Smooth muscle cell (in vitro differentiated cells): Measurements from ENCODE around the gene YARS2. TPM values are rescaled to one million over a fixed set of nuclear protein-coding genes. Genes with fewer than 3 reads are reported as not detected.
"Not testable (repeated sequence)": the region's sequence is repeated elsewhere in the genome, so short reads cannot be mapped to it uniquely, and the experiment has no call there.

Experiments used
- DNase-seq: peaks from one replicate; lab custom pipeline; 2025; ENCODE audit not compliant: unreplicated experiment; lab: John Stamatoyannopoulos, UW
- H2AFZ ChIP-seq: fragments of 200-600 bp; sonication (generic); 2 replicates; pipeline ENCODE4 v1.6.0; 2016; ENCODE audit warnings: antibody characterized with exemption, low read depth, mild to moderate bottlenecking
- H3F3A ChIP-seq: fragments of 200-600 bp; sonication (generic); 2 replicates; pipeline ENCODE4 v1.6.0; 2017; ENCODE audit warnings: antibody characterized with exemption, low read depth
- H3K27ac ChIP-seq: fragments of 200-600 bp; sonication (generic); 2 replicates; pipeline ENCODE4 v1.5.1; 2016; ENCODE audit warnings: low read depth, mild to moderate bottlenecking
- H3K27me3 ChIP-seq: fragments of 200-600 bp; sonication (generic); 2 replicates; pipeline ENCODE4 v1.6.1; 2016; ENCODE audit warnings: low read depth, mild to moderate bottlenecking
- H3K36me3 ChIP-seq: fragments of 200-600 bp; sonication (generic); 2 replicates; pipeline ENCODE4 v1.5.1; 2016; ENCODE audit warnings: low read depth
- H3K4me1 ChIP-seq: fragments of 200-600 bp; sonication (generic); 2 replicates; pipeline ENCODE4 v1.5.1; 2016; ENCODE audit warnings: low read depth
- H3K4me2 ChIP-seq: fragments of 200-600 bp; sonication (generic); 2 replicates; pipeline ENCODE4 v1.6.0; 2016; ENCODE audit warnings: mild to moderate bottlenecking
- H3K4me3 ChIP-seq: fragments of 200-600 bp; sonication (generic); 2 replicates; pipeline ENCODE4 v1.5.1; 2016; ENCODE audit warnings: mild to moderate bottlenecking
- H3K79me2 ChIP-seq: fragments of 200-600 bp; sonication (generic); 2 replicates; pipeline ENCODE4 v1.6.0; 2016; ENCODE audit warnings: low read depth, mild to moderate bottlenecking
- H3K9ac ChIP-seq: fragments of 200-600 bp; sonication (generic); 2 replicates; pipeline ENCODE4 v1.6.0; 2016; ENCODE audit warnings: low read depth
- H3K9me3 ChIP-seq: fragments of 200-600 bp; sonication (generic); replicated peaks from 2 replicates; pipeline ENCODE4 v1.5.1; 2016; ENCODE audit warnings: low read depth
- H4K20me1 ChIP-seq: fragments of 200-600 bp; sonication (generic); 2 replicates; pipeline ENCODE4 v1.6.0; 2016; ENCODE audit warnings: low read depth
- CTCF ChIP-seq: fragments of 200-600 bp; sonication (generic); IDR thresholded peaks from 2 replicates; pipeline ENCODE4 v1.5.1; 2017; ENCODE audit warnings: borderline replicate concordance, mild to moderate bottlenecking, antibody characterized with exemption; ENCODE audit not compliant: insufficient read depth, poor library complexity, severe bottlenecking
- WGBS: methylation state at CpG from one replicate; pipeline ENCODE4 v1.1.7; 2016; ENCODE audit warnings: low lambda C conversion rate; 5-methylcytosine and 5-hydroxymethylcytosine counted together
- polyA plus RNA-seq: library from polyadenylated mRNA; unstranded; fragments of >200 nt; fragmentation: Nextera tagmentation; extraction: Ambion mirVana; gene quantifications from 2 replicates; pipeline ENCODE4 v1.2.1, GENCODE V29; 2016
- total RNA-seq: library from RNA; depleted of rRNA; stranded (reverse); fragments of >200 nt; gene quantifications from 2 replicates; pipeline ENCODE4 v1.2.3, GENCODE V29; 2014

YARS2 gene
- total and polyA plus RNA-seq, 2 experiments from 2014 or later: 25.9 to 32.6 TPM

- H2AFZ ChIP-seq: no peak overlapping the region
- no peak for DNase-seq
- TF ChIP-seq CTCF: no peak
- H3K9ac ChIP-seq: no peak overlapping the region
- no peak overlapping the region for H3K4me3 ChIP-seq
- H3K4me1 ChIP-seq: no peaks in the 10 kb centered on the region
- H3K9me3 ChIP-seq: no peaks in the 10 kb centered on the region
- no peaks in the 10 kb centered on the region for H3K27me3 ChIP-seq
- no peaks in the 10 kb centered on the region for H3K79me2 ChIP-seq
- H3K27ac ChIP-seq: no peak overlapping the region
- WGBS: 98% methylated on average over 2 of the region's 2 CpGs
- no peaks in the 10 kb centered on the region for H4K20me1 ChIP-seq
- H3K36me3 ChIP-seq: peaks cover 7% of the 10 kb centered on the region
- H3F3A ChIP-seq: no peaks in the 10 kb centered on the region
- no peak overlapping the region for H3K4me2 ChIP-seq
Observed at GRCh38 chr12:32726286-32726685, 29.4 kb downstream of the YARS2 start.

GRCh38 chr12:32725308-32725707 is 30.4 kb downstream of the YARS2 start:
- not testable (repeated sequence) for H3K79me2 ChIP-seq, H3K4me2 ChIP-seq, H3F3A ChIP-seq, H3K9ac ChIP-seq, H3K27me3 ChIP-seq, H2AFZ ChIP-seq, H3K4me1 ChIP-seq, H3K27ac ChIP-seq, DNase-seq, H4K20me1 ChIP-seq, H3K9me3 ChIP-seq, H3K4me3 ChIP-seq
- H3K36me3 ChIP-seq: peaks cover 16% of the 10 kb centered on the region
- 98% methylated on average over 3 of the region's 3 CpGs for WGBS

GRCh38 chr12:32718926-32719325 is 36.8 kb downstream of the YARS2 start:
- H2AFZ ChIP-seq: no peak overlapping the region
- H3K79me2 ChIP-seq: no peaks in the 10 kb centered on the region
- H3K27ac ChIP-seq: peak overlapping the region; percentile 70
- H3K36me3 ChIP-seq: peaks cover 16% of the 10 kb centered on the region
- peaks cover 3% of the 10 kb centered on the region for H3F3A ChIP-seq
- no peak for TF ChIP-seq CTCF
- no peaks in the 10 kb centered on the region for H3K9me3 ChIP-seq
- no peak overlapping the region for H3K4me3 ChIP-seq
- 89% methylated on average over 2 of the region's 2 CpGs for WGBS
- no peak overlapping the region for H3K9ac ChIP-seq
- no peak for DNase-seq
- H4K20me1 ChIP-seq: no peaks in the 10 kb centered on the region
- no peak overlapping the region for H3K4me2 ChIP-seq
- H3K4me1 ChIP-seq: no peaks in the 10 kb centered on the region
- no peaks in the 10 kb centered on the region for H3K27me3 ChIP-seq

- H3K9me3 ChIP-seq: no peaks in the 10 kb centered on the region
- H3K79me2 ChIP-seq: no peaks in the 10 kb centered on the region
- H3K4me1 ChIP-seq: no peaks in the 10 kb centered on the region
- no peak overlapping the region for H3K4me2 ChIP-seq
- no peaks in the 10 kb centered on the region for H3K36me3 ChIP-seq
- WGBS: 98% methylated on average over 4 of the region's 4 CpGs
- H3K27ac ChIP-seq: no peak overlapping the region
- H3F3A ChIP-seq: peaks cover 3% of the 10 kb centered on the region
- H4K20me1 ChIP-seq: no peaks in the 10 kb centered on the region
- H3K27me3 ChIP-seq: no peaks in the 10 kb centered on the region
- H3K4me3 ChIP-seq: no peak overlapping the region
- TF ChIP-seq CTCF: no peak
- no peak for DNase-seq
- H2AFZ ChIP-seq: no peak overlapping the region
- no peak overlapping the region for H3K9ac ChIP-seq
Observed at GRCh38 chr12:32714772-32715171, 40.9 kb downstream of the YARS2 start.
